Loucy (cell line): Measurements from ENCODE around the gene LILRB2.

ENCODE experiments used
- EZH2phosphoT487 ChIP-seq: fragments of 200-600 bp; IDR thresholded peaks from 2 replicates; pipeline ENCODE4 v1.6.1; 2018; ENCODE audit warnings: antibody characterized with exemption, mild to moderate bottlenecking, moderate library complexity, borderline replicate concordance
- TF ChIP-seq, protein P1 (sequence below): fragments of 200-600 bp; sonication (generic); conservative IDR thresholded peaks from 2 replicates; pipeline ENCODE4 v1.5.1; 2014; ENCODE audit warnings: mild to moderate bottlenecking, antibody characterized with exemption, low read length

- TF ChIP-seq, protein P1, sequence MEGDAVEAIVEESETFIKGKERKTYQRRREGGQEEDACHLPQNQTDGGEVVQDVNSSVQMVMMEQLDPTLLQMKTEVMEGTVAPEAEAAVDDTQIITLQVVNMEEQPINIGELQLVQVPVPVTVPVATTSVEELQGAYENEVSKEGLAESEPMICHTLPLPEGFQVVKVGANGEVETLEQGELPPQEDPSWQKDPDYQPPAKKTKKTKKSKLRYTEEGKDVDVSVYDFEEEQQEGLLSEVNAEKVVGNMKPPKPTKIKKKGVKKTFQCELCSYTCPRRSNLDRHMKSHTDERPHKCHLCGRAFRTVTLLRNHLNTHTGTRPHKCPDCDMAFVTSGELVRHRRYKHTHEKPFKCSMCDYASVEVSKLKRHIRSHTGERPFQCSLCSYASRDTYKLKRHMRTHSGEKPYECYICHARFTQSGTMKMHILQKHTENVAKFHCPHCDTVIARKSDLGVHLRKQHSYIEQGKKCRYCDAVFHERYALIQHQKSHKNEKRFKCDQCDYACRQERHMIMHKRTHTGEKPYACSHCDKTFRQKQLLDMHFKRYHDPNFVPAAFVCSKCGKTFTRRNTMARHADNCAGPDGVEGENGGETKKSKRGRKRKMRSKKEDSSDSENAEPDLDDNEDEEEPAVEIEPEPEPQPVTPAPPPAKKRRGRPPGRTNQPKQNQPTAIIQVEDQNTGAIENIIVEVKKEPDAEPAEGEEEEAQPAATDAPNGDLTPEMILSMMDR, result peak; percentile 92
- TF ChIP-seq EZH2phosphoT487, result no peak
These were observed 44.3 kb upstream of the LILRB2 start for GRCh38 chr19:54325194-54325621.
